PC-3 (cell line): Measurements from ENCODE around the gene PPP1R14C.

Source experiments
- CTCF ChIP-seq: fragments of 300-600 bp; sonication (generic); conservative IDR thresholded peaks from 2 replicates; pipeline ENCODE4 v1.5.1; 2017; ENCODE audit warnings: antibody characterized with exemption, low read depth, mild to moderate bottlenecking, low read length
- EZH2 ChIP-seq: fragments of 300-600 bp; sonication (generic); IDR thresholded peaks from one replicate; pipeline ENCODE4 v1.6.1; 2017; ENCODE audit warnings: antibody characterized with exemption, mild to moderate bottlenecking, low read length; ENCODE audit not compliant: unreplicated experiment
- EZH2phosphoT487 ChIP-seq: fragments of 300-600 bp; sonication (generic); IDR thresholded peaks from 2 replicates; pipeline ENCODE4 v1.6.1; 2018; ENCODE audit warnings: mild to moderate bottlenecking, antibody characterized with exemption, low read length, borderline replicate concordance

DNA sequence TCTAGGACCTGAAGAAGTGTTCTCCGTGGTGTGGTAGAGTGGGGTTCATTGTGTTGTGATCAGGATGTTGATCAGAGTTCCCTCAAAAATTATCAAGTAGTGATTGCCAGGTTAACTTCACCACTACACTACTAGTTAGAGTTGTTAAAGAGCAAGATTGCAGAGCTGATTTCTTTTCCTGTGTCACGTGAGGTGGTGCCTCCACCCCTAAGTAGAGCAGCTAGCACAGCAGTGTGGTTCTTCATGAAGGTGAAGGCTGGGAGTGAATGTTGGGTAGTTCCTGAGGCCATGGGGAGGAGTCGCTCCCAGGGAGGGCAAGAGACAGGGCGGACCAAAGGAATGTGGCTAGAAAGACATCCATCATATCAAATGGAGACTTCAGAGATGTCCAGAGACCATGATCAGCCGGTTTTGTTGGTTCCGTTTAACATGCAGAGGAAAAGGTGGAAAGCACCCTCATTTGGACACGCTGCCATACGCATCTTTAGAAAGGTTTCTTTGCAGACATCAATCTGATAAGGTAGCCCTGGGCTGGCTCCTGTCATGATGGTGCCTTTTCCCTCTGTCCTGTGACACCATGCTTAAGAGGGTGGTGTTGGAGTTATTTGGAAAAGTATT is 146.7 kb downstream of the PPP1R14C start:
- TF ChIP-seq CTCF = no peak
- no peak for TF ChIP-seq EZH2
- TF ChIP-seq EZH2phosphoT487 = no peak
